Gastroesophageal sphincter (tissue), 4 donors: ENCODE data around the gene LDLRAD4. TPM values are rescaled to one million over a fixed set of nuclear protein-coding genes. Genes with fewer than 3 reads are reported as not detected.
A peak's percentile ranks its signal among the peaks of the same experiment; 100 is the strongest.

Source experiments
- ATAC-seq: fragments of 150-250 bp; one replicate; pipeline ENCODE4 v1.9.1; 2016; ENCODE audit warnings: mild to moderate bottlenecking, moderate library complexity
- H3K27ac ChIP-seq, 4 donors: fragments of 200-600 bp; sonication (generic) in 3 of 4; 1 replicate in 3 of 4; 2 replicates in 1 of 4; pipeline ENCODE4 v1.5.1; 2016 to 2019
- H3K27me3 ChIP-seq: fragments of 200-600 bp; sonication (generic); one replicate; pipeline ENCODE4 v1.5.1; 2019
- H3K36me3 ChIP-seq, 2 donors: fragments of 200-600 bp; sonication (generic); one replicate each; pipeline ENCODE4 v1.5.1; 2019; ENCODE audit warnings: control low read depth in 1 of 2
- H3K4me1 ChIP-seq, 3 donors: fragments of 200-600 bp; sonication (generic); 1 replicate in 2 of 3; 2 replicates in 1 of 3; pipeline ENCODE4 v1.5.1; 2016 to 2019; ENCODE audit warnings: control low read depth in 2 of 3
- H3K4me3 ChIP-seq, 2 donors: fragments of 200-600 bp; sonication (generic); one replicate each; pipeline ENCODE4 v1.5.1; 2019; ENCODE audit warnings: mild to moderate bottlenecking in 1 of 2, moderate library complexity in 1 of 2
- H3K9me3 ChIP-seq, 3 donors: fragments of 200-600 bp; sonication (generic); one replicate each; pipeline ENCODE4 v1.5.1; 2017 to 2019; ENCODE audit warnings: control low read depth in 2 of 3
- CTCF ChIP-seq, 4 experiments: fragments of 200-600 bp in 2 of 4; fragments of 450-650 bp in 2 of 4; sonication (generic) in 1 of 4; IDR thresholded peaks; one replicate each; pipeline ENCODE4 v1.5.1; 2017 to 2019; ENCODE audit warnings: antibody characterized with exemption in 4 of 4, mild to moderate bottlenecking in 2 of 4, moderate library complexity in 2 of 4
- EP300 ChIP-seq: sonication (generic); formaldehyde crosslinking; IDR thresholded peaks from one replicate; pipeline ENCODE4 v1.6.1; 2017; ENCODE audit warnings: antibody characterized with exemption, mild to moderate bottlenecking
- POLR2A ChIP-seq, 2 donors: fragments of 450-650 bp; IDR thresholded peaks; one replicate each; pipeline ENCODE4 v1.6.1; 2017; ENCODE audit warnings: antibody characterized with exemption in 2 of 2, mild to moderate bottlenecking in 2 of 2, moderate library complexity in 1 of 2
- POLR2AphosphoS5 ChIP-seq: sonication (generic); formaldehyde crosslinking; IDR thresholded peaks from one replicate; pipeline ENCODE4 v1.6.1; 2017; ENCODE audit warnings: antibody characterized with exemption
- WGBS, 2 donors: methylation state at CpG; one replicate each; pipeline ENCODE4 v1.1.5; 2018; ENCODE audit warnings: low coverage in 1 of 2; 5-methylcytosine and 5-hydroxymethylcytosine counted together
- total RNA-seq, 4 donors: library from RNA; depleted of rRNA; stranded (reverse); fragments of >200 nt; gene quantifications; one replicate each; pipeline ENCODE4 v1.1.0, GENCODE V29; 2016

Gene LDLRAD4
- total RNA-seq, 4 donors from 2014 or later: 28.1 to 85.9 (median 55.2) TPM

GRCh38 chr18:13613591-13614501 is 395.3 kb downstream of the LDLRAD4 start:
- H3K4me3 ChIP-seq: no peak overlapping the region
- TF ChIP-seq POLR2A (IDR thresholded peaks at IDR 0.05) (no peak), EP300 (no peak), POLR2AphosphoS5 (no peak), CTCF (IDR thresholded peaks at IDR 0.05) (no peak)
- 79 to 86% methylated on average over 5 to 8 of the region's 21 CpGs for WGBS, 2 donors
- no peak for ATAC-seq
- peaks cover 0 to 65% (median 20%) of the 10 kb centered on the region in 3 donors for H3K4me1 ChIP-seq
- H3K9me3 ChIP-seq: no peaks in the 10 kb centered on the region
- H3K36me3 ChIP-seq: no peaks in the 10 kb centered on the region
- no peaks in the 10 kb centered on the region for H3K27me3 ChIP-seq
- no peak overlapping the region for H3K27ac ChIP-seq

DNA sequence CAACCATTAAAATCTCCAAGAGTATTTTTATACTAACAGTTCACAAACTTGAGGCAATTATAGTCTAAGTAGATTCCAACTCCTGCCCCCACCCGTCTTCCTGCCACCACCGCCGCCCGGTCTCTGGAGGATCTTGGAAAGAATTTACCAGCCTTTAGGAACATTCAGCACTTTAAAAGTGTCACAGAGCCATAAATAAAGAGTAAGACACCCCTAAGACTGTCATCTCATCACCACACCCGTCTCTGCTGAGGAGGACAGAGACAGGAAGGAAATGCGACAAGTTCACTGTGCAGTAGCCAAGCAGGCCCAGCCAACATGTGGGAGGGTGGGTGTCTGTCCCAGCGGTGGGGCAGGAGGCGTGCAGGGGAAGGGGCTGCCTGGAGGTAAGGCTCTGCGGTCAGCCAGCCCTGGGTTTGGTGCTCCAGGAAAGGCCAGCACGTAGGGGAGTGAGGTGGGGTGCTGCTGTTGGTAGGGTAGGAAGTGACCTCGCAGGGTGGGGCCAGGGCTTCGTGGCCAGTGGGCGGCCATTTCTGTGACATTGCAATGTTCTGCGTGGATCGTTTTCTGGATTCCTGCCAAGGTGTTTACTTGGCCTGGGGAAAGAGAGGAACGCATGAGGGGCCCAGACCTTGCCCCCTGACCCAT is 396.2 kb downstream of the LDLRAD4 start:
- peaks cover 0 to 63% (median 20%) of the 10 kb centered on the region in 3 donors for H3K4me1 ChIP-seq
- H3K27me3 ChIP-seq: no peaks in the 10 kb centered on the region
- no peaks in the 10 kb centered on the region for H3K36me3 ChIP-seq
- TF ChIP-seq EP300: no peak
- no peak for TF ChIP-seq POLR2A (IDR thresholded peaks at IDR 0.05)
- no peak for TF ChIP-seq POLR2AphosphoS5
- no peak for TF ChIP-seq CTCF (IDR thresholded peaks at IDR 0.05)
- 55 to 56% methylated on average over 6 to 14 of the region's 16 CpGs for WGBS, 2 donors
- ATAC-seq: peak; percentile 6
- no peak overlapping the region for H3K4me3 ChIP-seq
- peak overlapping the region in 2 of 4 donors; percentile 48 to 60 for H3K27ac ChIP-seq
- no peaks in the 10 kb centered on the region for H3K9me3 ChIP-seq

- H3K27me3 ChIP-seq: no peaks in the 10 kb centered on the region
- peak overlapping the region in 2 of 4 donors; percentile 48 to 60 for H3K27ac ChIP-seq
- H3K36me3 ChIP-seq: no peaks in the 10 kb centered on the region
- WGBS, 2 donors: 60 to 62% methylated on average over 7 to 8 of the region's 8 CpGs
- H3K4me1 ChIP-seq: peaks cover 0 to 56% (median 18%) of the 10 kb centered on the region in 3 donors
- ATAC-seq: no peak
- H3K9me3 ChIP-seq: no peaks in the 10 kb centered on the region
- H3K4me3 ChIP-seq: no peak overlapping the region
- no peak for TF ChIP-seq EP300
- no peak for TF ChIP-seq CTCF (IDR thresholded peaks at IDR 0.05)
- TF ChIP-seq POLR2AphosphoS5: no peak
- TF ChIP-seq POLR2A (IDR thresholded peaks at IDR 0.05): no peak
These were observed 396.9 kb downstream of the LDLRAD4 start for GRCh38 chr18:13615432-13615861.

DNA sequence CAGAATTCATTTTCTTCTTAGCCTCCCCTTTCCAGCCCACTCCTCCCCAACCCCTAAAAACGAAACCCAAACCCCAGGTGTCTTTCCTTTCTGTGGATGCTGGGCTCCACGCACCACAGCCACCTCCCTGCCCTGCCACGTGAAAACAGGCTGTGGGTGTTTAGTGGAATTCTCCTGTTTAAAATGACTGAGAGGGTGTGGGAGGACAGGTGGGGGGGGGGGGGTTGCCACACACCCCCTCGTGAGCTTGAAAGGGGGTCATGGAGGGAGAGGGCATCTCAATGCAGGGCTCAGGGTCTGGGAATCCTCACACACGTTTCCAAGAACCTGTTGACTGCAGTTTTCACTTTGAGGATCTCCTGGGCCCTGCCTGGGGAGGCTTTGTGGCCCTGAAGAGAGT is 397.5 kb downstream of the LDLRAD4 start:
- no peak for TF ChIP-seq CTCF (IDR thresholded peaks at IDR 0.05)
- TF ChIP-seq EP300: no peak
- no peak for TF ChIP-seq POLR2A (IDR thresholded peaks at IDR 0.05)
- Histone ChIP-seq H3K27me3 (no peaks in the 10 kb centered on the region), H3K36me3 (peaks cover 0 to 5% of the 10 kb centered on the region in 2 donors), H3K9me3 (no peaks in the 10 kb centered on the region), H3K4me3 (no peak overlapping the region), H3K4me1 (peaks cover 0 to 50% (median 13%) of the 10 kb centered on the region in 3 donors), H3K27ac (peak overlapping the region in 1 of 4 donors; percentile 60)
- no peak for ATAC-seq
- 80% methylated on average over 1 of the region's 5 CpGs; no CpG with 5 or more reads in 1 of the 2 donors for WGBS, 2 donors
